ENCODE measurements around the gene CUEDC2.

Gene CUEDC2

DNA sequence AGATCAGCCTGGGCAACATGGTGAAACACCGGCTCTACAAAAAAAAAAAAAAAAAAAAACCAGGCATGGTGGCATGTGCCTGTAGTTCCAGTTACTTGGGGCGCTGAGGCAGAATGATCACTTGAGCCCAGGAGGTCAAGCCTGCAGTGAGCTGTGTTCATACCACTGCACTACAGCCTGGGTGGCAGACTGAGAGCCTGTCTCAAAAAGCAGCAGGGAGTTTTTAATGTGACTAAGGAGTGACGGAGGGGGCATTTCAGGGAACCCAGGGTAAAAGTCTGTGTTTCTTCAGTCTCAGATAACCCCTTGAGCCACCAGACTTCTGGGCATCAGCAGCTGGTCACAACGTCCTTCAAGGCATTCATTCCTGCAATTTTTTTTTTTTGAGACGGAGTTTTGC is 21.1 kb upstream of the CUEDC2 start:
- no peak overlapping the region for H3K4me3 ChIP-seq (ENCODE audit: low read length)
- no peak for DNase-seq (ENCODE audit: low read depth)
- no peak for TF ChIP-seq CTCF (IDR thresholded peaks at IDR 0.05; ENCODE audit: insufficient read depth, low read depth, low read length, missing control alignments)

- TF ChIP-seq CTCF (IDR thresholded peaks at IDR 0.05; ENCODE audit: insufficient read depth, low read depth, low read length, missing control alignments): no peak
- no peak overlapping the region for H3K4me3 ChIP-seq (ENCODE audit: low read length)
- peak; percentile 68 for DNase-seq (ENCODE audit: low read depth)
These were observed 20.4 kb upstream of the CUEDC2 start for GRCh38 chr10:102452672-102453340.

DNA sequence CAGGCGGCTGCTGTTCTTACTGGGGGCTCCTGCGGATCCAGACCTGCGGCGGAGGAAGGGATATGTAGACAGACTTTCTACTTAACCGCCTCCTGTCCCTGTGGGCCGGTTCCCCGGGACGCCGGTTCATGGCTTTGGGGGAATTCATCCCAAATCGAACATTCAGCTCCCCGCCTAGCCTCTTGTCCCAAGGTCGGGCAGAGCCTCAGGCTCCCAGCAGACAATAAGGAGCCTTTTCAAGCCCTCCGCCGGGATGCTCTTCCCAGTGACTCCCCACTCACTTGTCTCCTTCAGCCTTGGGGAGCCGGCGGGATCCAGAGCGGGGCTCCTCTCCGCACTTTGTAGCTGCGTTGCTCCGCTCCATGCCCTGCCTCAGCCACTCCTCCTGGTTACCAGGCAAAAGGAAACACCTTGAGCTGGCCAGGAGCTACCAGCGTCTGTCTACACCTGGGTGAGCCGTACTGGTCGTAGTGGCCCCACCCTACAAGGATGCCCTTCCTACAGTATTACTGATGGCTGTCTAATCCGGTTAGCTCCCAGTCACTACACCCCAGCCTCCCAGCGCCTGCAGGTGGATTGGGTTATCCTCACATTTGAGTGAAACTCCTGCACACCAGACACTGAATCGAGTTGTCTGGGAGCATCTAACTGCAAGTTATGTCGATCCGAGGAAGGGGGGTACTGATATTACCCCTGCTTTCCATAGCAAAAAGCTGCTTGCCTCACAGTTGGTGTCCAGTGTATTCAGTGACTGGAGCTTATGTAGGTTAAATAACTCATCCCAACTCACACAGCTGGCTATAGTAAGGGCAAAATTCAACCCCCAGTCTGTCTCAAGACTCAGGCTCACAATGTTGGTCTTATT is 19.0 kb upstream of the CUEDC2 start, which contains the start of gene C10orf95:
C10orf95 (minus strand) TSS at position 439 of the 865 bp plus-strand sequence. CDS start 450 bp downstream, outside the sequence.
- peak; percentile 73 for DNase-seq (ENCODE audit: low read depth)
- TF ChIP-seq CTCF (IDR thresholded peaks at IDR 0.05; ENCODE audit: insufficient read depth, low read depth, low read length, missing control alignments): no peak
- peak within 1 kb of the TSS; percentile 99 for H3K4me3 ChIP-seq (ENCODE audit: low read length)

GRCh38 chr10:102450374-102451104 is 18.2 kb upstream of the CUEDC2 start:
- TF ChIP-seq CTCF (IDR thresholded peaks at IDR 0.05; ENCODE audit: insufficient read depth, low read depth, low read length, missing control alignments): no peak
- peak overlapping the region; percentile 99 for H3K4me3 ChIP-seq (ENCODE audit: low read length)
- DNase-seq (ENCODE audit: low read depth): peak; percentile 89

GRCh38 chr10:102450124-102450373 is 17.7 kb upstream of the CUEDC2 start:
- no peak for TF ChIP-seq CTCF (IDR thresholded peaks at IDR 0.05; ENCODE audit: insufficient read depth, low read depth, low read length, missing control alignments)
- DNase-seq (ENCODE audit: low read depth): no peak
- H3K4me3 ChIP-seq (ENCODE audit: low read length): peak overlapping the region; percentile 99

DNA sequence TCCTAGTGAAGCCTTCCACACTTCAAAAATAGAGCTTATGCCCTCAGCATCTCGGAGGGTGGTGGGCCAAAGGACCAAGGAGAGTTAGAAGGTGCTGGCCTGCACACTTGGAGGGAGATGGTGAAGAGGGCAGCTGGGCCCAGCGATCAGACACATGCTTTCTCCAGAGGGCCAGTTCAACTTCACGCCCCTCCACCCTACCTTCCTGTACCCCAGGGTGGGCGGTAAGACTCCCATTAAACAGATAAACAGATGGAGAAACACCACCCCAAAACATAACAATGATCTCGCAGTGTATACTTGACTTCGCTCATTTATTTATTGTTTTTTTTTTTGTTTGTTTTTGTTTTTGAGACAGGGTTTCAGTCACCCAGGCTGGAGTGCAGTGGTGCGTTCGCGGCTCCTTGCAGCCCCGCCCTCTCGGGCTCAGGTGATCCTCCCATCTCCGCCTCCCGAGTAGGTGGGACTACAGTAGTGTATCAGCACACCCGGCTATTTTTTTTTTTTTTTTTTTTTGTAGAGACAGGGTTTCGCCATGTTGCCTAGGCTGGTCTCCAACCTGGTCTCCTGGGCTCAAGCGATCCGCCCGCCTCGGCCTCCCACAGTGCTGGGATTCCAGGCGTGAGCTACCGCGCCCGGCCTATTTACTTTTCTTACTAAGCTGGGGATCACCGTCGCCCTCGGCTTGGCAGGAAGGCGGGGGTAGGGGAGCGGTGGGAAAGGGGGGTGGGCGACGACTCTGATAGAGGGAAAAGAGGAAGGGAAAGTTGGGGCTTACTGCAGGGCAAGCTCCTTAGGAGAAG is 17.1 kb upstream of the CUEDC2 start:
- TF ChIP-seq CTCF (IDR thresholded peaks at IDR 0.05; ENCODE audit: insufficient read depth, low read depth, low read length, missing control alignments): no peak
- peak overlapping the region; percentile 99 for H3K4me3 ChIP-seq (ENCODE audit: low read length)
- peak; percentile 92 for DNase-seq (ENCODE audit: low read depth)

Measured in epithelial cell of esophagus (primary cell).